ENCODE measurements around the gene RUSC1.

GRCh38 chr1:155334962-155335361 lies 14.3 kb downstream of the RUSC1 start:
- TF ChIP-seq POLR2A (IDR thresholded peaks at IDR 0.05) = no peak
- TF ChIP-seq CTCF (IDR thresholded peaks at IDR 0.05) = no peak
